ENCODE measurements around the gene SDK1. TPM values are rescaled to one million over a fixed set of nuclear protein-coding genes. Genes with fewer than 3 reads are reported as not detected.

SDK1 gene
- total and polyA plus RNA-seq, 8 donors = 1.6 to 11.2 (median 6.6) TPM

- DNase-seq = no peak
- Histone ChIP-seq H3K4me3 (no peak overlapping the region), H3K9me3 (no peaks in the 10 kb centered on the region), H3K36me3 (no peaks in the 10 kb centered on the region), H3K27ac (no peak overlapping the region), H3K4me1 (no peaks in the 10 kb centered on the region), H3K27me3 (no peaks in the 10 kb centered on the region)
- intact Hi-C loops (cut with DNase I; ENCODE audit: low total_unique reads) = no loop called here
- TF ChIP-seq EP300 (IDR thresholded peaks at IDR 0.05) (no peak), CTCF (IDR thresholded peaks at IDR 0.05) (no peak), POLR2A (IDR thresholded peaks at IDR 0.05) (no peak), POLR2AphosphoS5 (IDR thresholded peaks at IDR 0.05) (no peak)
- WGBS, 5 donors = 63 to 66% (median 66%) methylated on average over 7 of the region's 7 CpGs
These were observed 694.1 kb downstream of the SDK1 start for GRCh38 chr7:3995187-3995586.

GRCh38 chr7:3998060-3998459, 697.0 kb downstream of the SDK1 start:
- TF ChIP-seq POLR2AphosphoS5 (IDR thresholded peaks at IDR 0.05) (no peak), POLR2A (IDR thresholded peaks at IDR 0.05) (no peak)
- H3K4me1 ChIP-seq = no peaks in the 10 kb centered on the region
- WGBS, 5 donors = 69 to 83% (median 81%) methylated on average over 6 to 11 of the region's 11 CpGs
- H3K9me3 ChIP-seq = no peaks in the 10 kb centered on the region
- no peak overlapping the region for H3K4me3 ChIP-seq
- H3K36me3 ChIP-seq = no peaks in the 10 kb centered on the region
- intact Hi-C loops (cut with DNase I; ENCODE audit: low total_unique reads) = no loop called here
- no peaks in the 10 kb centered on the region for H3K27me3 ChIP-seq
- no peak overlapping the region for H3K27ac ChIP-seq
- DNase-seq = no peak

- no peak overlapping the region for H3K27ac ChIP-seq
- no peaks in the 10 kb centered on the region for H3K9me3 ChIP-seq
- intact Hi-C loops (cut with DNase I; ENCODE audit: low total_unique reads) = no loop called here
- no peak for TF ChIP-seq POLR2A (IDR thresholded peaks at IDR 0.05)
- no peak for TF ChIP-seq EP300 (IDR thresholded peaks at IDR 0.05)
- TF ChIP-seq POLR2AphosphoS5 (IDR thresholded peaks at IDR 0.05) = no peak
- TF ChIP-seq CTCF (IDR thresholded peaks at IDR 0.05) = no peak
- no peaks in the 10 kb centered on the region for H3K36me3 ChIP-seq
- DNase-seq = no peak
- H3K27me3 ChIP-seq = no peaks in the 10 kb centered on the region
- H3K4me1 ChIP-seq = no peaks in the 10 kb centered on the region
- H3K4me3 ChIP-seq = no peak overlapping the region
- WGBS, 5 donors = 73 to 84% (median 81%) methylated on average over 8 of the region's 8 CpGs
These were observed 699.1 kb downstream of the SDK1 start for GRCh38 chr7:4000139-4000538.

GRCh38 chr7:4000934-4001333, 699.9 kb downstream of the SDK1 start:
- Histone ChIP-seq H3K27me3 (no peaks in the 10 kb centered on the region), H3K4me3 (no peak overlapping the region), H3K4me1 (no peaks in the 10 kb centered on the region), H3K9me3 (no peaks in the 10 kb centered on the region), H3K36me3 (no peaks in the 10 kb centered on the region), H3K27ac (no peak overlapping the region)
- intact Hi-C loops (cut with DNase I; ENCODE audit: low total_unique reads) = no loop called here
- DNase-seq = no peak
- no peak for TF ChIP-seq POLR2A (IDR thresholded peaks at IDR 0.05)
- no peak for TF ChIP-seq EP300 (IDR thresholded peaks at IDR 0.05)
- no peak for TF ChIP-seq CTCF (IDR thresholded peaks at IDR 0.05)
- no peak for TF ChIP-seq POLR2AphosphoS5 (IDR thresholded peaks at IDR 0.05)
- 69 to 83% (median 81%) methylated on average over 8 of the region's 8 CpGs for WGBS, 5 donors

- Histone ChIP-seq H3K27me3 (no peaks in the 10 kb centered on the region), H3K27ac (no peak overlapping the region), H3K36me3 (no peaks in the 10 kb centered on the region), H3K4me1 (no peaks in the 10 kb centered on the region), H3K9me3 (no peaks in the 10 kb centered on the region), H3K4me3 (no peak overlapping the region)
- DNase-seq = no peak
- TF ChIP-seq POLR2AphosphoS5 (IDR thresholded peaks at IDR 0.05) (no peak), CTCF (IDR thresholded peaks at IDR 0.05) (no peak), EP300 (IDR thresholded peaks at IDR 0.05) (no peak), POLR2A (IDR thresholded peaks at IDR 0.05) (no peak)
- 58 to 82% (median 74%) methylated on average over 4 of the region's 4 CpGs for WGBS, 5 donors
- intact Hi-C loops (cut with DNase I; ENCODE audit: low total_unique reads) = no loop called here
These were observed 700.7 kb downstream of the SDK1 start for GRCh38 chr7:4001742-4002141.
